SK-N-SH treated with all-trans-retinoic acid at 6 μM for 48 hours (cell line): ENCODE measurements around the gene CCDC137.

ENCODE experiments used
- ARNTL ChIP-seq: fragments of 450-650 bp; formaldehyde crosslinking; IDR thresholded peaks from 2 replicates; pipeline ENCODE4 v1.5.0; 2020; ENCODE audit warnings: low read depth, mild to moderate bottlenecking, moderate library complexity, borderline replicate concordance
- BACH2 ChIP-seq: fragments of 250-450 bp; sonication (Bioruptor Pico); IDR thresholded peaks from 2 replicates; pipeline ENCODE4 v1.9.0; 2021; ENCODE audit warnings: mild to moderate bottlenecking, borderline replicate concordance
- CSRNP3 ChIP-seq: fragments of 250-450 bp; sonication (Bioruptor Pico); IDR thresholded peaks from 2 replicates; pipeline ENCODE4 v1.5.1; 2021; ENCODE audit warnings: mild to moderate bottlenecking, moderate library complexity
- GLIS3 ChIP-seq: fragments of 250-450 bp; sonication (Bioruptor Pico); IDR thresholded peaks from 2 replicates; pipeline ENCODE4 v1.5.0; 2020; ENCODE audit warnings: mild to moderate bottlenecking, moderate library complexity
- ISL1 ChIP-seq: fragments of 250-450 bp; sonication (Bioruptor Pico); IDR thresholded peaks from 2 replicates; pipeline ENCODE4 v2.1.2; 2022; ENCODE audit warnings: mild to moderate bottlenecking, moderate library complexity
- OSR1 ChIP-seq: fragments of 250-450 bp; sonication (Bioruptor Pico); IDR thresholded peaks from 2 replicates; pipeline ENCODE4 v1.8.0; 2022; ENCODE audit warnings: moderate library complexity, mild to moderate bottlenecking, inconsistent platforms
- ZNF565 ChIP-seq: fragments of 450-650 bp; formaldehyde crosslinking; conservative IDR thresholded peaks from 2 replicates; pipeline ENCODE4 v1.5.0; 2020; ENCODE audit warnings: low read depth, mild to moderate bottlenecking, moderate library complexity
- TF ChIP-seq, protein P1 (sequence below): fragments of 250-450 bp; sonication (Bioruptor Pico); IDR thresholded peaks from 2 replicates; pipeline ENCODE4 v1.5.1; 2020; ENCODE audit warnings: low read depth, mild to moderate bottlenecking, moderate library complexity

DNA sequence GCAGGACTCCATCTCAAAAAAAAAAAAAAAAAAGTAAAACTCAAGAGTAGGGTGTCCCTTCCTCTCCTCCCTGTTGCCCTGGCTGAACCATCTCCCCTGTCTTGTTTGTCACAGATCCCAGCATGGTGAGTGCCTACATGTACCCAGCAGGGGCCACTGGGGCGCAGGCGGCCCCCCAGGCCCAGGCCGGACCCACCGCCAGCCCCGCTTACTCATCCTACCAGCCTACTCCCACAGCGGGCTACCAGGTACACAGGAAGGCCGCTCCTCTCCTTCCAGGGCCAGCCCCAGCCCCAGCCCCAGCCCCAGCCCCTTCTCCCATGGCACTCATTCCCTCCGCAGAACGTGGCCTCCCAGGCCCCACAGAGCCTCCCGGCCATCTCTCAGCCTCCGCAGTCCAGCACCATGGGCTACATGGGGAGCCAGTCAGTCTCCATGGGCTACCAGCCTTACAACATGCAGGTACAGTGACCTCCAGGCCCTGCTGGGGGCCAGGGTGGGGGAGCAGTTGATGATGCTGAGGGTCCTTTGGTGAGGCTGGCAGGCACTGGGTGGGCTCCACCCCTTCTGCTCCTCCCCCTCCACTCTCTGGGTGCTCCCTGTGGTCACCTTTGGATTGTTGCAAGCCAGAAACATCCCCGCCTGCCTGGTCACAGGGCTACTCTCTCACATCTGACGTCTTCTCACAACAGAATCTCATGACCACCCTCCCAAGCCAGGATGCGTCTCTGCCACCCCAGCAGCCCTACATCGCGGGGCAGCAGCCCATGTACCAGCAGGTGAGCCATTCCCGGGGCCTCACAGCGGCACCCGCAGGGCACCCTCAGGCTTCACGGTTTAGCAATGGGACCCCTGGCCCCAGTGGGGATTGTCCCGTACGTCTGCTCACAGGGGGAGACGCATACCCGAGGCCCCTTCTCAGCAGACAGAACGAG, 34.1 kb downstream of the CCDC137 start:
- TF ChIP-seq ZNF565 (CRISPR knock-in tag), result no peak
- TF ChIP-seq OSR1 (CRISPR knock-in tag), result no peak
- no peak for TF ChIP-seq BACH2 (CRISPR knock-in tag)
- TF ChIP-seq ARNTL (CRISPR knock-in tag), result no peak
- TF ChIP-seq ISL1, result no peak
- no peak for TF ChIP-seq GLIS3 (CRISPR knock-in tag)
- no peak for TF ChIP-seq CSRNP3 (CRISPR knock-in tag)
- TF ChIP-seq, protein P1, sequence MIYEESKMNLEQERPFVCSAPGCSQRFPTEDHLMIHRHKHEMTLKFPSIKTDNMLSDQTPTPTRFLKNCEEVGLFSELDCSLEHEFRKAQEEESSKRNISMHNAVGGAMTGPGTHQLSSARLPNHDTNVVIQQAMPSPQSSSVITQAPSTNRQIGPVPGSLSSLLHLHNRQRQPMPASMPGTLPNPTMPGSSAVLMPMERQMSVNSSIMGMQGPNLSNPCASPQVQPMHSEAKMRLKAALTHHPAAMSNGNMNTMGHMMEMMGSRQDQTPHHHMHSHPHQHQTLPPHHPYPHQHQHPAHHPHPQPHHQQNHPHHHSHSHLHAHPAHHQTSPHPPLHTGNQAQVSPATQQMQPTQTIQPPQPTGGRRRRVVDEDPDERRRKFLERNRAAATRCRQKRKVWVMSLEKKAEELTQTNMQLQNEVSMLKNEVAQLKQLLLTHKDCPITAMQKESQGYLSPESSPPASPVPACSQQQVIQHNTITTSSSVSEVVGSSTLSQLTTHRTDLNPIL (CRISPR knock-in tag), result no peak
